ENCODE results near the gene DNAJC18. TPM values are rescaled to one million over a fixed set of nuclear protein-coding genes. Genes with fewer than 3 reads are reported as not detected.

Gene DNAJC18
- total and polyA plus RNA-seq, 2 donors = 8.6 to 16.2 TPM

DNA sequence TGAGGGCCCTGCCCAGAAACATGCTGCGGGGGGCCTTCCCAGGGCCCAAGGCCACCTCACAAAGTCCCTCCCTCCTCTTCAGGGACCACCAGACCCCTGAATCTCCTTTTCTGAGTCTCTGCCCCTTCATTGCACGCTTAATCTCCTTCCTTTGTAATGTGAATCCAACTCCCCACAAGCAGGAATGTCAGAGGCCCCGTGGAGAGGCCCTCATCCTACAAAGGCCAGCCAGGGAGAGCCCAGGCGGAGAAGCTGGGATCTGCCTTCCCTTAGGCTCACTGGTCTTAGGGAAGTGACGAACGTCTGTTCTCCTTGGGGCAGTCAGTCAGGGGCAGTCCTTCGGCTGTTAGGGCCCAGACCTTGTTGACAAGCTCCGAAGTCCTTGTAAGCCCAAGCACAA lies 33.8 kb upstream of the DNAJC18 start:
- Histone ChIP-seq H3K27ac (ENCODE audit: low read depth) (no peak overlapping the region), H3K4me3 (ENCODE audit: low read depth, low read length) (no peak overlapping the region), H3K4me1 (ENCODE audit: insufficient read depth) (no peaks in the 10 kb centered on the region), H3K36me3 (ENCODE audit: insufficient read depth) (no peaks in the 10 kb centered on the region)
- WGBS = 69% methylated on average over 8 of the region's 8 CpGs
- no peak for DNase-seq (ENCODE audit: extremely low spot score)

DNA sequence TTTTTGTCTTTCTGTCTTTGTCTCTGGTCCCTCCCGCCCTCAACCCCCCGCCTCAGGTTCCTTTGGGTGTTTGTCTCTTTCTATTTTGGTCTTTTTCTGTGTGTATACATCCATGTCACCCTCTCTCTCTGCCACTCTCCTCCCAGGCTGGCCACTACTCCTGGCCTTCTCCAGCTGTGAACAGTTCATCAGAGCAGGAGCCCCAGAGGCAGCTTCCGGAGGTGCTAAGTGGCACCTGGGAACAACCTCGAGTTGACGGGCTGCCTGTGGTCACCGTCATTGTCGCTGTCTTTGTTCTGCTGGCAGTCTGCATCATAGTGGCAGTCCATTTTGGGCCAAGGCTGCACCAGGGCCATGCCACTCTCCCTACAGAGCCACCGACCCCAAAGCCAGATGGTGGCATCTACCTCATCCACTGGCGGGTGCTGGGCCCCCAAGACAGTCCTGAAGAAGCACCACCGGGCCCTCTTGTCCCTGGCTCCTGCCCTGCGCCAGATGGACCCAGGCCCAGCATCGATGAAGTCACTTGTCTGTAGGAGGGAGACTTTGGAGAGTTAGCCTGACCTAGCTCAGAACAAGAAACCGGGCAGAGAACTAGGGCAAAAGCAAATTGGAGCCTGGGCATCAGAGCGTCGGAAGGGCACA lies 33.2 kb upstream of the DNAJC18 start:
- Histone ChIP-seq H3K4me3 (ENCODE audit: low read depth, low read length) (no peak overlapping the region), H3K27ac (ENCODE audit: low read depth) (no peak overlapping the region), H3K4me1 (ENCODE audit: insufficient read depth) (no peaks in the 10 kb centered on the region), H3K36me3 (ENCODE audit: insufficient read depth) (no peaks in the 10 kb centered on the region)
- DNase-seq (ENCODE audit: extremely low spot score) = no peak
- WGBS = 80% methylated on average over 15 of the region's 15 CpGs

DNA sequence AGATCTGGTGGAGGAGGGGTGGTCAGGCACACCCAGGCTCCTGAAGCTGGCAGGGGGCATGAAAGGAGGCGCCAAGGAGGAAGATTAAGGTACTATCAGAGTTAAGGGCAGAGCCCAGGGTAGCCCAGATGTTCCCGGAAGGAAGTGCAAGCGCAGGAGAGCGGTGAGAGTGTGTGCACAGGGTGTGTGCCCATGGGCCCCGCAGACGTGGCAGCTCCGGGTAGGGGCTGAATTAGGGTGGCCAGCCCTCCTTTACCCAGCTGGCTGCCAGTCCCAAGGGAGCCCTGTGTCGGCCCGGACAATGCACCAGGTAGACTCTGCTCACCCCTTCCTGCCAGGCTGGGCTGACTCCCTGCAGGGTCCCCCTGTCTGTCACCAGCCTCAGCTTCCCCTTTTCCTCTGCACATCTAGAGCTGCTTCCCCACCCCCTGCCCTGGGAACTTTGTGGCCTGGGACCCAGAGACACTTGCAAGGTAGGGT lies 31.5 kb upstream of the DNAJC18 start, which contains the start of gene SMIM33:
Gene SMIM33 (plus strand): TSS at position 184 of the 480 bp plus-strand sequence. CDS start 118 bp downstream, at position 302.
- no peak for DNase-seq (ENCODE audit: extremely low spot score)
- H3K4me3 ChIP-seq (ENCODE audit: low read depth, low read length) = no peak within 1 kb of the TSS
- H3K36me3 ChIP-seq (ENCODE audit: insufficient read depth) = no peaks in the 10 kb centered on the region
- H3K4me1 ChIP-seq (ENCODE audit: insufficient read depth) = no peaks in the 10 kb centered on the region
- no peak within 1 kb of the TSS for H3K27ac ChIP-seq (ENCODE audit: low read depth)
- WGBS = 72% methylated on average over 9 of the region's 9 CpGs

DNA sequence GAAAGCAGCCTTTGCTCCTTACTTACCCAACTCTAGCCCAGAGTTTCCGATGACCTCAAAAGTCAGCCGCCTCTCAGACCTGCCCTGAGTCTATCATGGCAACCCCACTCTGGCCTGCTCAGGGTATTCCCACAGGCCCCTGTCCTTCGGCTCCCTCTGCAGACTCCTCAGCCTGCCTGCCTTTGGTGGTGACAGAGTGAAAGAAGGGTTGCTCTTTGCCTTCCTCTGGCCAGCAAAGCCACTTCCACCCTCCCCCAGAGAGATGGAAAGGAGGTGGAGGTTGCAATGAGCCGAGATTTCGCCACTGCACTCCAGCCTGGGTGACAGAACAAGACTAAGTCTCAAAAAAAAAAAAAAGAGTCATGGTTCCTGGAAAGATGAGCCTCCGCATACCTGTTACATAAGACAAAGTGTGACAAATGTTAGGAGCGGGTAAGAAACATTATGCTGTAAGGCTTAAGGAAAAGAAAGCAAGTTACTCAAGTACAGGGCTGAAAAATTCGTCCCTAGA lies 29.2 kb upstream of the DNAJC18 start:
- H3K27ac ChIP-seq (ENCODE audit: low read depth) = no peak overlapping the region
- no peak overlapping the region for H3K4me3 ChIP-seq (ENCODE audit: low read depth, low read length)
- no peak for DNase-seq (ENCODE audit: extremely low spot score)
- WGBS = 86% methylated on average over 8 of the region's 8 CpGs
- no peaks in the 10 kb centered on the region for H3K4me1 ChIP-seq (ENCODE audit: insufficient read depth)
- H3K36me3 ChIP-seq (ENCODE audit: insufficient read depth) = no peaks in the 10 kb centered on the region

DNA sequence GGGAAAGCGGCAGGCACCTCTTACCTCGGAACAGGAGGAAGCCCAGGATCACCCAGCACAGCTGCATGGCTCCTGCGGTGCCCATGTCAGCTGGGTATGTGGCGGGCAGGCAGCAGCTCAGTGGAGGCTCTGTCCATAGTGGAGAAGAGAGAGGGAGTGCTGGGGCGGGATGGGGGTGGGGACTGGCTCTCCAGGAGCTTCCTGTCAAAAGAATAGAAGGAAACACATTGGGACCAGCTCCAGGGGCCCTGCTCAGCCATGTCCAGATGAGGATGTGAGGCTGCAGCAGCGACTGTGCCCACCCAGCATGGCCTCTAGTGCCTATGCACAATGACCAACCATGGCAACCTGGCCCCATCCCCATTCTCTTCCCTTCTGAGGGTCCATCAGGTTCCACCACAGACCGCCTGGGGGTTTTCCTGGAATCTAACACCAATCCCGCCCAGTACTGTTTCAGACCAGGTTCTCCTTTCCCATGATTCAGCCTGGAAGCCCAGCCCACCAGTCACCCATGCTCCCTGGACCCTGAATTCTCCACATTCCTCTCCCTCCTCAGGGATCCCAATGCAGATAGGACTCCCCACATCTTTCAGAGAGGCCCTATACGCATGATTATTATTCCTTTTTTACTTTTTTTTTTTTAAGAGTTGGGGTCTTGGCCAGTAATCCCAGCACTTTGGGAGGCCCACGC lies 23.4 kb upstream of the DNAJC18 start, which contains the start of gene ECSCR:
Gene ECSCR (minus strand): TSS at position 158 of the 691 bp plus-strand sequence. CDS start 73 bp downstream, at position 85.
- peak within 1 kb of the TSS; percentile 7 for H3K4me3 ChIP-seq (ENCODE audit: low read depth, low read length)
- DNase-seq (ENCODE audit: extremely low spot score) = no peak
- H3K4me1 ChIP-seq (ENCODE audit: insufficient read depth) = no peaks in the 10 kb centered on the region
- no peaks in the 10 kb centered on the region for H3K36me3 ChIP-seq (ENCODE audit: insufficient read depth)
- WGBS = 82% methylated on average over 10 of the region's 10 CpGs
- H3K27ac ChIP-seq (ENCODE audit: low read depth) = no peak within 1 kb of the TSS

DNA sequence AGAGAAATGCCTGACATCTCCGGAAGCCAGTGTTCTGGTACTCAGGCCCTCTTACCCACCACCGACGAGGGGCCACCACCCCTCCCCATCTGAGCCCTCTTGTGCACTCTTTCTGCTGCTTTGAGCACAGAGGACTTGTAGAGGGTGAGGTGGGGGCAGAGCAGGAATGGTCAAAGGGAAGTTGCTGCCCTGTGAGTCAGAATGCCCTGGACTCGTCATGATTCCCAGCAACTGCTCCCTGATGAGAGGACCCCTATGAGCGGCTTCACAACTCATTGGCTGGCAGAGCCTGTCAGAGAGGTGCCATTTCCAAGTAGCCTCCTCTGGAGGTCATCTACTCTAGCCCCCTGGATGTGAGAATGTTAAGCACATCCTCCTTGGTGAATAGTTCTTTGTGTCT lies 22.4 kb upstream of the DNAJC18 start:
- H3K27ac ChIP-seq (ENCODE audit: low read depth) = no peak overlapping the region
- 79% methylated on average over 5 of the region's 5 CpGs for WGBS

DNA sequence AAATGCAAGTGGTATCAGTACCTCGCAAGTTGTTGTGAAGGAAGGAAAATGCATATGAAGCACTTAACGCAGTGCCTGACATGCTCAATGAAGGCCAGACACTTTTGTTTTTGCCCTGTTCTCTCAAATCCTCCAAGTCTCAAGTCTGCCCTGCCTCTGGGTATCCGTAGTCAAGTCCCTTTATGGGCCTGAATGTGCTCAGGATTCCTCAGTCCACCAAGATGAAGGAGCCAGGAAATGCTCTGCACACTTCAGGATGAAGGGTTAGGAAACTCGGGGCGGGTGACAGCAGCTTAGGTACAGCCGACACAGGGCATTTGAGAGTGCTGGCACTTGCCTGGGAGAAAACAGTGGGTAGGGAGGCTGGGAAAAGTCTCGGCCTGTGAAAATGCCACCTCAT lies 21.9 kb upstream of the DNAJC18 start:
- no peak for DNase-seq (ENCODE audit: extremely low spot score)
- no peaks in the 10 kb centered on the region for H3K36me3 ChIP-seq (ENCODE audit: insufficient read depth)
- no peak overlapping the region for H3K27ac ChIP-seq (ENCODE audit: low read depth)
- H3K4me1 ChIP-seq (ENCODE audit: insufficient read depth) = no peaks in the 10 kb centered on the region
- 86% methylated on average over 7 of the region's 7 CpGs for WGBS
- no peak overlapping the region for H3K4me3 ChIP-seq (ENCODE audit: low read depth, low read length)

More for the DNA sequence above, 22.4 kb upstream of the DNAJC18 start:
- no peak for DNase-seq (ENCODE audit: extremely low spot score)
- peak overlapping the region; percentile 7 for H3K4me3 ChIP-seq (ENCODE audit: low read depth, low read length)
- H3K36me3 ChIP-seq (ENCODE audit: insufficient read depth) = no peaks in the 10 kb centered on the region
- no peaks in the 10 kb centered on the region for H3K4me1 ChIP-seq (ENCODE audit: insufficient read depth)

DNA sequence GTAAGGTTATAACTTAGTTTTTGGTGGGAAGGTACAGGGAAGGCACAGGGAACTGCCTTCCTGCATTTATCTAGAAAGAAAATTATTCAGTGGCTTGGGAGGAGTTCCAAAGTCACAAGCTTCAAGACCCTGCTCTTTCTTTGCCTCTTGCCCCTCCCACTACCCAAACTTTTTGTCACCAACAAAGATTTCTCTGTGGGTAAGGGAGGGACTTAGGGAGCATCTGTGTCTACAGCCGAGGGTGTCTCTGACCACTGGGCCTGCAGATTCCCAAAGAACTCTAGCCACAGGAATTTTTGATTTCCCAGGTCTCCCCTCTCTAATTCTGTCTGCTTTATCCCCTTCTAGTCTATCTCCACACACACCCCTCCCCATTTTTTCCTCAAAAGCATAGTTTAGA lies 21.1 kb upstream of the DNAJC18 start:
- Histone ChIP-seq H3K4me1 (ENCODE audit: insufficient read depth) (no peaks in the 10 kb centered on the region), H3K27ac (ENCODE audit: low read depth) (no peak overlapping the region), H3K36me3 (ENCODE audit: insufficient read depth) (no peaks in the 10 kb centered on the region), H3K4me3 (ENCODE audit: low read depth, low read length) (no peak overlapping the region)
- DNase-seq (ENCODE audit: extremely low spot score) = no peak
- 83% methylated on average over 1 of the region's 1 CpG for WGBS

DNA sequence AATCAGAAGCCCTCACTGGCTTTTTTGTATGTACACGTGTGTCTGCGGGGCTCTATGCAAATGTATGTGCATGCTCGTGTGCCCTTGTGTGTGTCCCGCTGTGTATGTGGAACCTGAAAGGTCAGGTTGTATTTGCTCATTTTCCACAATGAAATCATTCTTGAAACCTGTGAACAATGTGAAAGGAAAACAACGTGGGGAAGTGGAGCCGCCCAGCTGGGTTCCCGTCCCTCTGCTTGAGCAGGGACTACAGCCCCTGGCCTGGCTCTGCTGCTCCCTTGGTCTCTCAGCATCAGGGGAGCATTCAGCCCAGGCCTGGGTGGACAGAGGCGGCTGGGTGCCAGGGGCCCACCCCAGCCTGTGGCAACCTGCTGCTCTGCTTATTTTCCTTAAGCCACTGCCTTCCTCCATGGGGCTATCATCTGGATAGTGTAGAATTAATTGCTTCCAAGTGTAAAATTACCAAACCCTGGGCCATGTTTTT lies 20.2 kb upstream of the DNAJC18 start:
- 79% methylated on average over 8 of the region's 8 CpGs for WGBS

DNA sequence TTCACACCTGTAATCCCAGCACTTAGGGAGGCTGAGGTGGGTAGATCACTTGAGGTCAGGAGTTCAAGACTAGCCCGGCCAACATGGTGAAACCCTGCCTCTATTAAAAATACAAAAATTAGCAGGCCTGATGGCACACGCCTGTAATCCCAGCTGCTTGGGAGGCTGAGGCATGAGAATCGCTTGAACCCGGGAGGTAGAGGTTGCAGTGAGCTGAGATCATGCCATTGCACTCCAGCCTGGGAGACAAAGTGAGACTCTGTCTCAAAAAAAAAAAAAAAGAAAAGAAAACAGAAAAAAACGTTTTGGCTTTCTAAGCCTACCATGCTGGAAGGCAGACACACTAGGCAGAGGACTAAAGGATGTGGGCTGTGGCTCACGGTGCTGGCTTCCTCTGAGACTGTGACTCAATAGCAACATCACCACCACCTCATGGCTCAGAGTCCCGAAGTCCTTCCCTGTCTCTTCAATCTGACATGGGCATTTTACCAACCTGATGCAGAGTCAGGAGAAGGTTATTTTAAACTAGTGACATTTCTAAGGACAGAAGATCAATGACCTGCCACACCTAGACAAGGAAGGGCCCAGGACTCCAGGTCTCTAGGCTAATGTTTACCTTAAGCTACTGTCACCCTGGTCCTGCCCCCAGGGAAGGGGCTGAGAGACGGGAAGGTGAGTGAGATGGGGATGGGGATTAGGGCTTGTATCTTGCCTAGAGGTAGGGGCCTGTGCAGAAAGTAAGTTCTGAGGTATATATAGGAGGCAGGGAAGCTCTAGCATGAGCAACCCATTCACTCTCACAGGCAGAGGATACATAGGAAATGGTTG lies 19.5 kb upstream of the DNAJC18 start:
- Histone ChIP-seq H3K27ac (ENCODE audit: low read depth) (no peak overlapping the region), H3K4me1 (ENCODE audit: insufficient read depth) (no peaks in the 10 kb centered on the region), H3K36me3 (ENCODE audit: insufficient read depth) (no peaks in the 10 kb centered on the region), H3K4me3 (ENCODE audit: low read depth, low read length) (no peak overlapping the region)
- WGBS = 62% methylated on average over 8 of the region's 8 CpGs
- DNase-seq (ENCODE audit: extremely low spot score) = no peak

More for the DNA sequence above, 20.2 kb upstream of the DNAJC18 start:
- H3K4me1 ChIP-seq (ENCODE audit: insufficient read depth) = no peaks in the 10 kb centered on the region
- H3K36me3 ChIP-seq (ENCODE audit: insufficient read depth) = no peaks in the 10 kb centered on the region
- DNase-seq (ENCODE audit: extremely low spot score) = no peak
- no peak overlapping the region for H3K27ac ChIP-seq (ENCODE audit: low read depth)
- no peak overlapping the region for H3K4me3 ChIP-seq (ENCODE audit: low read depth, low read length)

DNA sequence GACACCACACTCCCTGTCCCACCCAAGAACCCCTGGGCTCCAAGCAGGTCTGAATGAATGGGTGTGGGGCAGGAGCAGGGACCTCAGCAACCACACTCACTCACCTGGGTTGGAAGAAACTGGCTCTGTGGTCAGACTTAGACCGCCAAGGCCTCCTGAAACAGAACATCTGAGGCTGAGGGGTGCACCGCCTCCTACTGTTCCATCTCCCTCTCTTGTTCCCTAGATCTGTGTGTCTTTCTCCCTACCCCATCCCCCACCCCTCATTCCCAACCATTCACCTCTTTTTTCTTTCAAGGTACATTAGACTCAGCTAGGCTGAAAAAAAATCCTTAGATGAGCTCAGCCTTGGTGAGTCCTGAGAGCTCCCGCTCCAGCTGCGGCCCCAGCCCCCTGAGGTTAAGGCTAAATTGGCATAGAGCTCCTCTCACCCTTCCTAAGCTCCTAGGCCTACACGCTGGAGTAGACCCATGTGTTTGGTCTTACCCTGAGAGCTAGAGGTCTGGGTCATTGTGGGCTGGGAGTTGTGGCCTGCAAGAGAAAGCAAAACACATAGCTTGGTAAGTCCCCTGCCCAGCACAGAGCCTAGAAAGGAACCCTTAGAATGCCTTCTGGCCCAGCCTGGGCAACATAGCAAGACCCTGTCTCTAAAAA lies 18.5 kb upstream of the DNAJC18 start:
- no peaks in the 10 kb centered on the region for H3K36me3 ChIP-seq (ENCODE audit: insufficient read depth)
- H3K27ac ChIP-seq (ENCODE audit: low read depth) = no peak overlapping the region
- H3K4me1 ChIP-seq (ENCODE audit: insufficient read depth) = no peaks in the 10 kb centered on the region
- 92% methylated on average over 5 of the region's 5 CpGs for WGBS
- H3K4me3 ChIP-seq (ENCODE audit: low read depth, low read length) = no peak overlapping the region
- no peak for DNase-seq (ENCODE audit: extremely low spot score)

DNA sequence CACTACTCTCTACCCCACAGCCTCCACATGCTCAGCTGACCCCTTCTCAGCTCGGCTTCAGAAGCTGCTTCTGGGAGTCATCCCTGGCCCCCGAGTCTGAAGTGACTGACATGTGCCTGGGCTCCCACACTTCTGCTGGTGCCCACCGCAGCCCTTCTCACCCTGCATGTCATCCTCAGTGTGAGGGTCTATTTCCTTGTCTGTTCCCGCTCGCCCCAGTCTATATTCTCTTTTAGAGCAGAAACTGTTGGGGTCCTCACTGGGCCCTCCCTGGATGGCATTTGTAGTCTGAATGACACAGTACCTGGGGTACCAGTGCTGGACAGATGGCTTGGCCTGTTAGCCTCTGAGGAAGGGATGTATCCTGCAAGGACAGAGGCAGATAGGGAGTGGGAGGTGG lies 17.9 kb upstream of the DNAJC18 start:
- no peak for DNase-seq (ENCODE audit: extremely low spot score)
- H3K27ac ChIP-seq (ENCODE audit: low read depth) = no peak overlapping the region
- H3K4me1 ChIP-seq (ENCODE audit: insufficient read depth) = no peaks in the 10 kb centered on the region
- H3K36me3 ChIP-seq (ENCODE audit: insufficient read depth) = no peaks in the 10 kb centered on the region
- no peak overlapping the region for H3K4me3 ChIP-seq (ENCODE audit: low read depth, low read length)
- 87% methylated on average over 5 of the region's 5 CpGs for WGBS

DNA sequence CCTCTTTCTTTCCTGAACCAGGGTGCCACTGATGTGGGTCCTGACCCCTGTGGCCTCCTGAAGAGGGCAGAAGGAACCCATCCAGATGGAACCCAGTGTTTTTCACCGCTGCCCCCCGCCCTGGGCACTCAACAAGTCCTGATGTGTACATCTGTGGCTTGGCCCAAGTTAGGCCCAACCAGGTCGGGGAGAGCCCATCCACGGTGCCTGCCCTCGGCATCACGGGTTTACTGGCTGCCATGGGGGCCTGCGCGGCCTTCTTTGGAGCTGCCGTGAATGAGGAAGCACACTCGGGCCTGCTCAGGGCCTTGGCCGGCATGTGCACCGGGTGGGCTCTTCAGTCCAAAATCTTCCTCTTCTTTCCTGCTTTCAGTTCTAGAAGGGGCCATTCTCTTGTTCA lies 17.5 kb upstream of the DNAJC18 start:
- DNase-seq (ENCODE audit: extremely low spot score) = no peak
- no peak overlapping the region for H3K27ac ChIP-seq (ENCODE audit: low read depth)
- H3K36me3 ChIP-seq (ENCODE audit: insufficient read depth) = no peaks in the 10 kb centered on the region
- no peak overlapping the region for H3K4me3 ChIP-seq (ENCODE audit: low read depth, low read length)
- 95% methylated on average over 12 of the region's 12 CpGs for WGBS
- no peaks in the 10 kb centered on the region for H3K4me1 ChIP-seq (ENCODE audit: insufficient read depth)
